EH (cell line): ENCODE results near the gene LRAT.

ENCODE experiments used
- DNase-seq: peaks from one replicate; pipeline ENCODE4 v3.0.0-alpha.2; 2015; ENCODE audit warnings: low read depth

The LRAT gene

DNA sequence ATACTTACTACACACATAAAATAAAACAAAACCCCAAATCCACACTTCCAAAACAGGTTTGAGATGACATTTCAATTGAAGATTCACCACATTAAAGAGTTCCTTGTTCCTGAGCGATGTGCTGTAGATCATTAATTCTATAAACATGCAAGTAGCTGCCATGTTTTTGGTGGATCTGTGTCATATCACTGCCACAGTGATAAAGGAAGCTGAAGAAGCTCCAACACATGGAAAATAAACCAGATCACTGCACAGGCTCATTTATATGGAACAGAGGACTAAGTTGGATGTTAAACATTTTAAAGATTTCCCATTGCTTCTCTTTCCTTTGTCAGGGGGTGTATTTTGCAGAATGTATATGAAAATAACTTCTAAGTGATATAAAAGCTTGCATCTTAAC, 34.5 kb downstream of the LRAT start:
- DNase-seq: no peak

DNA sequence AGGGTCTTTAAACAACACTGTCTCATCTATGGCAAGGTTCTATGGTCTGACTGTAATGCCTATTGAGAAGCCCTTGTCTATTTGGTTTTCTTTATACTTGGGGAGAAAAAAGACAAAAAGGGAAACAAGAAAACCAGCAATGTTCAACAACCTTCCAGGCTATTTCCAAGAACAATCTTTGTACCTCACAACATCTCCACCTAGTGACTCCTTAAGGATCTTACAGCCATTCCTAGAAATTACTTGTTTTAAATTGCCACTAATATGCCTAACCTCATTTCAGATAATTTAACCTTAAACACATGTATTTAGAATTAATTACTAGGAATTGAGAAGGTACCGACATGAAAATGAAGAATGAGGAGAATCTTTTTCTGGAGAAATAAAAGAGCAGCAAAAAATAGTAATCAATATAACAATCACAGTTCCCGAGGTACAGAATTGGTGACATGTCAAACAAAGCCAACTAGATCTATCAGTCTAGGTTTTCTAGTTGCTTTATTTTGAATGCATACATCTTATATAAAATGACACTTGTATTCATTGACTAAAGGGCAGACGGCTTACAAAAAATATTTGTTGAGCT, 35.7 kb downstream of the LRAT start:
- peak; percentile 39 for DNase-seq

GRCh38 chr4:154781126-154781982, 37.6 kb downstream of the LRAT start, which contains the start of gene RBM46:
TSS of gene RBM46 (plus strand) at chr4:154781272. CDS start at chr4:154796753, 15,481 bp downstream.
- DNase-seq: no peak

DNA sequence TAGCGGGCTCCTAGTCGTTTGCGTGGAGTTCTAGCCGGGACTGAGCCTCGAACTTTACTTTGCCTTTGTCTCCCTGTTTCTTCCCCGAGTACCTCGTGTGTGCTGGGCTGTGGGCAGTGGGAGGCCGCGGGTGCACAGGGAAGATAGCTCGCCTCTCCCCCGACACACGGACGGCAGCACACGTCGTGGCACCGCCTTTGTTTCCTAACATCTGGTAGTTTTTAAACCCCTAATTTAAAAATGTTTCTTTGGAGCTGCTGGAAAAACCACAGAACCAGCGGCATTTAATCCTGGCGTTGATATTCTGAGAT, 38.1 kb downstream of the LRAT start:
- no peak for DNase-seq
